ENCODE results near the gene SLCO3A1. TPM values are rescaled to one million over a fixed set of nuclear protein-coding genes. Genes with fewer than 3 reads are reported as not detected.

The SLCO3A1 gene
- total RNA-seq, 1 donor = 5.4 TPM

DNA sequence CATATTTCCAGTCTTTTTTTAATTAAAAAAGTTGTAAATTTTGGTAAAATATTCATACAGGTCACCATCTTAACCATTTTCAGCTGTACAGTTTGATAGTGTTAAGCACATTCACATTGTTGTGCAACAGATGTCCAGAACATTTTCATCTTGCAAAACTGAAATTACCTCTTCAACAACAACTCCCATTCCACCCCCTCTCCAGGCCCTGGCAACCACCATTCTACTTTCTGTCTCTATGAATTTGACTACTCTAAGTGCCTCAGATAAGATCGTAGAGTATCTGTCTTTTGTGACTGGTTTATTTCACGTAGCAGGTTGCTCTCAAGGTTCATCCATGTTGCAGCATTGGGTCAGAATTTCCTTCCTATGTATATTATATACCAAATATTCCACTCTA lies 76.0 kb downstream of the SLCO3A1 start:
- no peaks in the 10 kb centered on the region for H3K9me3 ChIP-seq (ENCODE audit: low read depth, low read length)
- H3K4me1 ChIP-seq (ENCODE audit: insufficient read depth, low read length) = peaks cover 16% of the 10 kb centered on the region
- no peak overlapping the region for H2AFZ ChIP-seq (ENCODE audit: low read length)
- no peak overlapping the region for H3K27ac ChIP-seq (ENCODE audit: low read depth, low read length)
- TF ChIP-seq CTCF (IDR thresholded peaks at IDR 0.05; ENCODE audit: extremely low read depth, low read depth, low read length) = no peak
- H3K27me3 ChIP-seq (ENCODE audit: insufficient read depth, low read length) = no peaks in the 10 kb centered on the region
- H3K79me2 ChIP-seq (ENCODE audit: insufficient read depth, low read length) = peaks cover 9% of the 10 kb centered on the region
- DNase-seq (ENCODE audit: insufficient read length, low spot score, missing footprints) = no peak
- no peaks in the 10 kb centered on the region for H3K36me3 ChIP-seq (ENCODE audit: insufficient read depth, low read length)
- H4K20me1 ChIP-seq (ENCODE audit: insufficient read depth, low read length) = peaks cover 6% of the 10 kb centered on the region
- H3K4me2 ChIP-seq (ENCODE audit: insufficient read depth, low read length) = no peak overlapping the region
- no peak overlapping the region for H3K4me3 ChIP-seq (ENCODE audit: insufficient read depth, low read length)

GRCh38 chr15:91930092-91930491 lies 76.6 kb downstream of the SLCO3A1 start:
- peaks cover 16% of the 10 kb centered on the region for H3K4me1 ChIP-seq (ENCODE audit: insufficient read depth, low read length)
- H3K4me2 ChIP-seq (ENCODE audit: insufficient read depth, low read length) = no peak overlapping the region
- TF ChIP-seq CTCF (IDR thresholded peaks at IDR 0.05; ENCODE audit: extremely low read depth, low read depth, low read length) = no peak
- H3K9me3 ChIP-seq (ENCODE audit: low read depth, low read length) = no peaks in the 10 kb centered on the region
- peaks cover 6% of the 10 kb centered on the region for H4K20me1 ChIP-seq (ENCODE audit: insufficient read depth, low read length)
- H3K79me2 ChIP-seq (ENCODE audit: insufficient read depth, low read length) = peaks cover 9% of the 10 kb centered on the region
- no peak overlapping the region for H3K4me3 ChIP-seq (ENCODE audit: insufficient read depth, low read length)
- no peaks in the 10 kb centered on the region for H3K36me3 ChIP-seq (ENCODE audit: insufficient read depth, low read length)
- no peak overlapping the region for H2AFZ ChIP-seq (ENCODE audit: low read length)
- no peak overlapping the region for H3K27ac ChIP-seq (ENCODE audit: low read depth, low read length)
- no peaks in the 10 kb centered on the region for H3K27me3 ChIP-seq (ENCODE audit: insufficient read depth, low read length)
- DNase-seq (ENCODE audit: insufficient read length, low spot score, missing footprints) = no peak

DNA sequence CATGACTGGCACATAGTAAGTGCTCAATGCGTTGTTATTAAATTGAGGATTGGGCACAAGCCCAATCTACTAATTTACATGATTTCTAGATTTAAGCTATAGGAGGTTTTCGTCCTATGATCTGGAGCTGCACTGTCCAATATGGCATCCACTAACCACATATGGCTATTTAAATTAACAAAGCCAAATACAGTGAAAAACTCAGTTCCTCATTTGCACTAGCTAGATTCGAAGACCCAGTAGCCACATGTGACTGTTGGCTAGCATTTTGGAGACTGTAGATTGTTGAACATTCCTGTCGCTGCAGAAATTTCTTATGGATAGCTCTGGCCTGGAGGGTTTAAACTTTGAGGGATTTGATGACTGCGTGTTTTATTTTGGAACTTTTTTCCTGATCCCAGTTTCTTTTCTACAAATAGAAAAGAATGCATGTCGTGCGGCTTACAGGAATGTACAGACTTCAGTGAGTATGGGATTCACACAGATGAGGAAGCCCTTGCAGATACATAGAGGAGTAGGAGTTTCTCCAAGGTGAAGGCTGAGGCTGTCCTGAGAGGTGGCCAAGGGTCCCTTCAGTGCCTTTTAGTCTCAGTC lies 82.8 kb downstream of the SLCO3A1 start:
- Histone ChIP-seq H3K9me3 (ENCODE audit: low read depth, low read length) (no peaks in the 10 kb centered on the region), H3K4me2 (ENCODE audit: insufficient read depth, low read length) (no peak overlapping the region), H4K20me1 (ENCODE audit: insufficient read depth, low read length) (peaks cover 3% of the 10 kb centered on the region), H3K27me3 (ENCODE audit: insufficient read depth, low read length) (no peaks in the 10 kb centered on the region), H3K4me1 (ENCODE audit: insufficient read depth, low read length) (no peaks in the 10 kb centered on the region), H3K27ac (ENCODE audit: low read depth, low read length) (no peak overlapping the region), H3K36me3 (ENCODE audit: insufficient read depth, low read length) (no peaks in the 10 kb centered on the region), H2AFZ (ENCODE audit: low read length) (no peak overlapping the region), H3K79me2 (ENCODE audit: insufficient read depth, low read length) (peaks cover 6% of the 10 kb centered on the region), H3K4me3 (ENCODE audit: insufficient read depth, low read length) (no peak overlapping the region)
- no peak for DNase-seq (ENCODE audit: insufficient read length, low spot score, missing footprints)
- TF ChIP-seq CTCF (IDR thresholded peaks at IDR 0.05; ENCODE audit: extremely low read depth, low read depth, low read length) = no peak

DNA sequence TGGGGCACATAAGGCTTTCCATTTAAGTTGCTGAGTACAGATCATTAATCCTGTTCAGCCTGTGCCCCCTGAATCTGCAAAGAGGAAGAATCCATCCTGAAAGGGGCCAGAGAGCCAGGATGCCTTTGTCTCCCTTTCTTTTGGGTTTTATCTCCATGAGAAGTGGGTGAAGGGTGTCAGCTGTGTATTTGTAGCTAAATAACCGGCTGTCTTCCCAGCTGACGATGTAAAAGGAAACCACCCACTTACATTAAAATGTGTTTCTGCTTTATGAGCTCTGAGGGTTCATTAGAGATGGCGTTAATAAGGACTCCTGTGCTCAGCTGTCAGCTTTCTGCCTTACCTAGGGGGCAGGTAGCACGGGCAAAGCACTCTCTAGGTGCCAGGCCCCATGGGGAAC lies 83.4 kb downstream of the SLCO3A1 start:
- Histone ChIP-seq H3K79me2 (ENCODE audit: insufficient read depth, low read length) (peaks cover 6% of the 10 kb centered on the region), H3K4me1 (ENCODE audit: insufficient read depth, low read length) (no peaks in the 10 kb centered on the region), H2AFZ (ENCODE audit: low read length) (no peak overlapping the region), H3K4me3 (ENCODE audit: insufficient read depth, low read length) (no peak overlapping the region), H4K20me1 (ENCODE audit: insufficient read depth, low read length) (peaks cover 3% of the 10 kb centered on the region), H3K27me3 (ENCODE audit: insufficient read depth, low read length) (no peaks in the 10 kb centered on the region), H3K36me3 (ENCODE audit: insufficient read depth, low read length) (no peaks in the 10 kb centered on the region), H3K4me2 (ENCODE audit: insufficient read depth, low read length) (no peak overlapping the region), H3K27ac (ENCODE audit: low read depth, low read length) (no peak overlapping the region), H3K9me3 (ENCODE audit: low read depth, low read length) (no peaks in the 10 kb centered on the region)
- TF ChIP-seq CTCF (IDR thresholded peaks at IDR 0.05; ENCODE audit: extremely low read depth, low read depth, low read length) = no peak
- no peak for DNase-seq (ENCODE audit: insufficient read length, low spot score, missing footprints)
